SIG-M5 (cell line): ENCODE results near the gene FUT3.
"Not testable (repeated sequence)": the region's sequence is repeated elsewhere in the genome, so short reads cannot be mapped to it uniquely, and the experiment has no call there.

Experiments used
- DNase-seq: peaks from one replicate; lab custom pipeline; 2025; lab: John Stamatoyannopoulos, UW

Gene FUT3

GRCh38 chr19:5882421-5882968 is 31.2 kb upstream of the FUT3 start:
- DNase-seq = no peak

- DNase-seq = no peak
Measured at GRCh38 chr19:5881543-5882299, 30.5 kb upstream of the FUT3 start.

GRCh38 chr19:5880604-5881078 is 29.4 kb upstream of the FUT3 start:
- DNase-seq = no peak

- no peak for DNase-seq
Measured at GRCh38 chr19:5880196-5880595, 28.9 kb upstream of the FUT3 start.

- DNase-seq = no peak
Measured at GRCh38 chr19:5877882-5878281, 26.6 kb upstream of the FUT3 start.

GRCh38 chr19:5877427-5877826 is 26.2 kb upstream of the FUT3 start:
- no peak for DNase-seq

GRCh38 chr19:5874496-5874895 is 23.2 kb upstream of the FUT3 start:
- DNase-seq = not testable (repeated sequence)

- DNase-seq = no peak
Measured at GRCh38 chr19:5873617-5874199, 22.5 kb upstream of the FUT3 start.

- no peak for DNase-seq
Measured at GRCh38 chr19:5870986-5871394, 19.7 kb upstream of the FUT3 start.

- no peak for DNase-seq
Measured at GRCh38 chr19:5867201-5868136, 16.2 kb upstream of the FUT3 start.

- no peak for DNase-seq
Measured at GRCh38 chr19:5865772-5866171, 14.5 kb upstream of the FUT3 start.

GRCh38 chr19:5864725-5865486 is 13.7 kb upstream of the FUT3 start:
- DNase-seq = no peak

- no peak for DNase-seq
Measured at GRCh38 chr19:5864013-5864720, 12.9 kb upstream of the FUT3 start.

GRCh38 chr19:5863030-5863665 is 11.9 kb upstream of the FUT3 start:
- DNase-seq = no peak

- DNase-seq = no peak
Measured at GRCh38 chr19:5857203-5858081, 6.2 kb upstream of the FUT3 start.

GRCh38 chr19:5855151-5855550 is 3.9 kb upstream of the FUT3 start:
- DNase-seq = not testable (repeated sequence)

GRCh38 chr19:5854121-5854520 is 2.9 kb upstream of the FUT3 start:
- DNase-seq = not testable (repeated sequence)

GRCh38 chr19:5850743-5851293 is 431 bp downstream of the FUT3 start:
- DNase-seq = no peak

GRCh38 chr19:5850189-5850588 is 1.1 kb downstream of the FUT3 start:
- no peak for DNase-seq
